A549 (cell line): Measurements from ENCODE around the gene CCDC121.
"Not testable (repeated sequence)": the region's sequence is repeated elsewhere in the genome, so short reads cannot be mapped to it uniquely, and the experiment has no call there.

ENCODE experiments used
- CEBPB ChIP-seq, 2 experiments: fragments of >200 bp in 1 of 2; sonication (Bioruptor Twin) in 1 of 2; formaldehyde crosslinking in 1 of 2; IDR thresholded peaks; 2 replicates each; pipeline ENCODE4 v1.6.1; 2012 to 2016
- CTCF ChIP-seq: fragments of >200 bp; sonication (Bioruptor Twin); formaldehyde crosslinking; IDR thresholded peaks from 3 replicates; pipeline ENCODE4 v1.5.1; 2016
- MAZ ChIP-seq: fragments of 150-350 bp; IDR thresholded peaks from 2 replicates; pipeline ENCODE4 v1.6.1; 2014; ENCODE audit warnings: antibody characterized with exemption, low read depth, low read length, borderline replicate concordance
- POLR2A ChIP-seq: IDR thresholded peaks from 2 replicates; pipeline ENCODE4 v1.6.1; 2012; ENCODE audit warnings: mild to moderate bottlenecking, low read length

DNA sequence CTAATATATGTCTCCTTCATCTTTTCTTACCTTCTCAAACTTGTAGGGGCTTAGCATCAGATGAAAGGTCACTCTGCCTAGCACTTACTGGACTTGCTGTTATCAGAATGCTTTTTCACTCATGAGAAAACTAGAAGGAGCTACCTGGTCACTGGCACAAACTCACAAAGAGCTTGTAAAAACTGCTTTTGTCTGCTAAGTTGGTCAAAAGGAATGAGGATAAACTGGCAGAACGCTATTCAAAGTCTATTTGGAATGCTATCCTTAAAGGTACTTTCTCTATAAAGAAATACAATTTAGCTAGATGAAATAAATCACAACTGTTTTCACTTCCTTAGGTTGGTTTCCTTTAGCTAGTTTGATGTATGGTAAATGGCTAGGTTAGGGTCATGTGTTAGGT lies 2.5 kb downstream of the CCDC121 start:
- not testable (repeated sequence) for TF ChIP-seq CTCF; MAZ; POLR2A; CEBPB (IDR thresholded peaks at IDR 0.05)
